HG03196 (cell line): Measurements from ENCODE around the gene PGM2.
"Not testable (repeated sequence)": the region's sequence is repeated elsewhere in the genome, so short reads cannot be mapped to it uniquely, and the experiment has no call there.

Experiments
- ATAC-seq: cut with Tn5 transposase; IDR thresholded peaks from one replicate; pipeline ENCODE4 v1.9.1; 2021; ENCODE audit not compliant: unreplicated experiment

The PGM2 gene

GRCh38 chr4:37826295-37827029 lies at the start of gene PGM2:
PGM2 (plus strand) TSS chr4:37826686; CDS start chr4:37826733, 47 bp downstream.
- peak; percentile 96 for ATAC-seq

- ATAC-seq: no peak
Observed at GRCh38 chr4:37779896-37780295, 46.6 kb upstream of the PGM2 start.

GRCh38 chr4:37780444-37781130 lies 45.9 kb upstream of the PGM2 start:
- ATAC-seq: no peak

GRCh38 chr4:37781131-37781455 lies 45.4 kb upstream of the PGM2 start:
- ATAC-seq: no peak

GRCh38 chr4:37786267-37786666 lies 40.2 kb upstream of the PGM2 start:
- ATAC-seq: not testable (repeated sequence)

- not testable (repeated sequence) for ATAC-seq
Observed at GRCh38 chr4:37787883-37788460, 38.5 kb upstream of the PGM2 start.

- no peak for ATAC-seq
Observed at GRCh38 chr4:37788819-37789218, 37.7 kb upstream of the PGM2 start.

- ATAC-seq: no peak
Observed at GRCh38 chr4:37792241-37792640, 34.2 kb upstream of the PGM2 start.

GRCh38 chr4:37793562-37793961 lies 32.9 kb upstream of the PGM2 start:
- no peak for ATAC-seq

GRCh38 chr4:37794056-37794455 lies 32.4 kb upstream of the PGM2 start:
- ATAC-seq: no peak

GRCh38 chr4:37795581-37796195 lies 30.8 kb upstream of the PGM2 start:
- ATAC-seq: no peak

- ATAC-seq: no peak
Observed at GRCh38 chr4:37797374-37797773, 29.1 kb upstream of the PGM2 start.

GRCh38 chr4:37797923-37798322 lies 28.6 kb upstream of the PGM2 start:
- no peak for ATAC-seq

GRCh38 chr4:37798616-37799015 lies 27.9 kb upstream of the PGM2 start:
- ATAC-seq: no peak

- ATAC-seq: no peak
Observed at GRCh38 chr4:37799941-37800554, 26.4 kb upstream of the PGM2 start.

GRCh38 chr4:37802068-37802666 lies 24.3 kb upstream of the PGM2 start:
- no peak for ATAC-seq

GRCh38 chr4:37803348-37803973 lies 23.0 kb upstream of the PGM2 start:
- ATAC-seq: no peak

- ATAC-seq: no peak
Observed at GRCh38 chr4:37805091-37805490, 21.4 kb upstream of the PGM2 start.

GRCh38 chr4:37812713-37813112 lies 13.8 kb upstream of the PGM2 start:
- ATAC-seq: no peak

- no peak for ATAC-seq
Observed at GRCh38 chr4:37815591-37815990, 10.9 kb upstream of the PGM2 start.

- ATAC-seq: no peak
Observed at GRCh38 chr4:37816006-37816405, 10.5 kb upstream of the PGM2 start.
